Prostate gland (tissue), 2 donors: ENCODE measurements around the gene MORN1.

Experiments
- CTCF ChIP-seq, 4 experiments: fragments of 200-600 bp in 2 of 4; fragments of 450-650 bp in 2 of 4; sonication (generic) in 2 of 4; IDR thresholded peaks; 1 replicate in 3 of 4; 2 replicates in 1 of 4; pipeline ENCODE4 v1.5.1; 2016 to 2019; ENCODE audit warnings: antibody characterized with exemption in 4 of 4, mild to moderate bottlenecking in 2 of 4, moderate library complexity in 2 of 4
- POLR2A ChIP-seq: fragments of 450-650 bp; IDR thresholded peaks from one replicate; pipeline ENCODE4 v1.6.1; 2016; ENCODE audit warnings: antibody characterized with exemption, mild to moderate bottlenecking
- POLR2AphosphoS5 ChIP-seq: sonication (generic); formaldehyde crosslinking; IDR thresholded peaks from one replicate; pipeline ENCODE4 v1.6.1; 2017; ENCODE audit warnings: antibody characterized with exemption

- TF ChIP-seq CTCF (IDR thresholded peaks at IDR 0.05): no peak
- TF ChIP-seq POLR2A: peak; percentile 31
- TF ChIP-seq POLR2AphosphoS5: peak; percentile 45
These were observed 55.5 kb downstream of the MORN1 start for GRCh38 chr1:2335721-2336455.
